OCI-LY1 (cell line): Measurements from ENCODE around the gene RGS8.

Source experiments
- H2AFZ ChIP-seq: fragments of 200-600 bp; sonication (generic), shearing (Covaris generic); 2 replicates; pipeline ENCODE4 v1.6.0; 2014; ENCODE audit warnings: antibody characterized with exemption, mild to moderate bottlenecking, low read length
- H3F3A ChIP-seq: fragments of 200-600 bp; sonication (generic), shearing (Covaris generic); 2 replicates; pipeline ENCODE4 v1.6.0; 2014; ENCODE audit warnings: mild to moderate bottlenecking, antibody characterized with exemption, low read length, moderate library complexity; ENCODE audit not compliant: insufficient read depth
- H3K27ac ChIP-seq: fragments of 200-600 bp; sonication (generic); 2 replicates; pipeline ENCODE4 v1.5.1; 2014; ENCODE audit warnings: low read length, mixed run types, mild to moderate bottlenecking, low read depth; ENCODE audit not compliant: poor library complexity, severe bottlenecking
- H3K27me3 ChIP-seq: fragments of 200-600 bp; sonication (generic); 2 replicates; pipeline ENCODE4 v1.6.0; 2014; ENCODE audit warnings: antibody characterized with exemption, mild to moderate bottlenecking, low read length, moderate library complexity; ENCODE audit not compliant: insufficient read depth
- H3K36me3 ChIP-seq: fragments of 200-600 bp; sonication (generic); 2 replicates; pipeline ENCODE4 v1.6.1; 2014; ENCODE audit warnings: mild to moderate bottlenecking, antibody characterized with exemption, low read length, moderate library complexity, mixed read lengths; ENCODE audit not compliant: insufficient read depth
- H3K4me1 ChIP-seq: fragments of 200-600 bp; sonication (generic); 2 replicates; pipeline ENCODE4 v1.5.1; 2014; ENCODE audit warnings: mild to moderate bottlenecking, low read length, moderate library complexity; ENCODE audit not compliant: insufficient read depth, severe bottlenecking
- H3K4me2 ChIP-seq: fragments of 200-600 bp; sonication (generic), shearing (Covaris generic); 2 replicates; pipeline ENCODE4 v1.6.1; 2014; ENCODE audit warnings: low read length
- H3K4me3 ChIP-seq: fragments of 200-600 bp; sonication (generic); 2 replicates; pipeline ENCODE4 v1.5.1; 2014; ENCODE audit warnings: low read length, low read depth, mild to moderate bottlenecking, mixed read lengths; ENCODE audit not compliant: poor library complexity, severe bottlenecking
- H3K79me2 ChIP-seq: fragments of 200-600 bp; shearing (Covaris generic); 2 replicates; pipeline ENCODE4 v1.6.1; 2016; ENCODE audit warnings: mixed run types, low read length, mixed read lengths; ENCODE audit not compliant: insufficient read depth
- H3K9ac ChIP-seq: fragments of 200-600 bp; sonication (generic), shearing (Covaris generic); 2 replicates; pipeline ENCODE4 v1.6.1; 2014; ENCODE audit warnings: mild to moderate bottlenecking, low read length, mixed read lengths
- H3K9me2 ChIP-seq: fragments of 200-600 bp; sonication (generic), shearing (Covaris generic); 2 replicates; pipeline ENCODE4 v1.6.1; 2014; ENCODE audit warnings: low read depth, mild to moderate bottlenecking, low read length, mixed read lengths
- H3K9me3 ChIP-seq: fragments of 200-600 bp; shearing (Covaris generic); 2 replicates; pipeline ENCODE4 v1.6.1; 2014; ENCODE audit warnings: low read length, mixed read lengths
- H4K20me1 ChIP-seq: fragments of 200-600 bp; sonication (generic), shearing (Covaris generic); 2 replicates; pipeline ENCODE4 v1.6.0; 2016; ENCODE audit warnings: mild to moderate bottlenecking, low read length; ENCODE audit not compliant: insufficient read depth
- EZH2 ChIP-seq: fragments of 200-600 bp; sonication (generic), shearing (Covaris generic); IDR thresholded peaks from 2 replicates; pipeline ENCODE4 v1.8.0; 2017; ENCODE audit warnings: borderline replicate concordance, mixed run types, mild to moderate bottlenecking, antibody characterized with exemption, low read length, moderate library complexity, mixed read lengths
- TF ChIP-seq, protein P1 (sequence below): fragments of 200-600 bp; sonication (generic), shearing (Covaris generic); IDR thresholded peaks from 2 replicates; pipeline ENCODE4 v1.5.1; 2017; ENCODE audit warnings: mild to moderate bottlenecking, antibody characterized with exemption, low read length, moderate library complexity, mixed read lengths

The RGS8 gene

DNA sequence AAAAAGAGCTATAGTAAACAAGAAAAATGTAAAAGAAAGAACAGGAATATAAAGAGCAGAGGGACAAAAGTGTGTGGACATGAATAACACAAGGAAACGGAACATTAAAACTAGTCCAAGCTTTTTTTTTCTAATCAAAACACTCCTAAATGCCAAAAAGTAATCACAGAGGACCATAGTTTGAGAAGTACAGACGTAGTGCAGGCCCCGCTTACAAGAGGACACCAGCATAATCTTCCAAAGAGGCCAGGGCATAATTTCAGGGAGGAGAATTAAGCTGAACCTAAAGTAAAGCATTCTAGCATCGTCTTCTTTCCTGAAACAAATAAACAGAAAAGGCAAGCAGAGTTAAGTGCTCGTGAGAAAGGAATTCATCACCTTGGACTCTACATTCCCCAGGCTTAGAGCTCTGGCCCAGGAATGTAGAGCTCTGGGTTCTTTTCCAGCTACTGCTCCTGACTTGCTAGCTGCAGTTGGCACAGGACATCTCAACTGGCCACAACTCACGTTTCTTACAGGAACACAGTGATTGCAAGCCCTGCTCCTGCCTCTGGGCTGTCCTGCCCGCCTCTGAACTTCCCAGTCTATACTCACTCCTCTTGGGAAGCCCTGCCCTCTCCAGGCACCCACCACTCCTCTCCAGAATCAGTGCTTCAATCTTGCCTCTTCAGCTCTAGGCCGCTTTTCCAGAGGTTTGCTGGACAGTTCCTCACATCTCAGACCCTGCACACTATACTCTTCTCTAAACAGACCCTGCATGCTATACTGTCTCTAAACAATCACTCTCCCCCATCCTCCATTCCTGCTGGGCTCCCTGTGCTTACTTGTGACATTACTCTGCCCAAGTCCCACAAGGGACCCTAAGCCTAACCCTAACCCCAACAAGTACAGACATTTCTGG lies 9.8 kb downstream of the RGS8 start:
- Histone ChIP-seq H3K9ac (no peak overlapping the region), H3K27me3 (no peaks in the 10 kb centered on the region), H3K4me1 (peaks cover 27% of the 10 kb centered on the region), H4K20me1 (no peaks in the 10 kb centered on the region), H3K27ac (no peak overlapping the region), H3K4me2 (no peak overlapping the region), H3F3A (no peaks in the 10 kb centered on the region), H2AFZ (no peak overlapping the region), H3K9me3 (no peaks in the 10 kb centered on the region), H3K4me3 (no peak overlapping the region), H3K79me2 (no peaks in the 10 kb centered on the region), H3K9me2 (no peaks in the 10 kb centered on the region), H3K36me3 (no peaks in the 10 kb centered on the region)
- no peak for TF ChIP-seq EZH2
- TF ChIP-seq, protein P1, sequence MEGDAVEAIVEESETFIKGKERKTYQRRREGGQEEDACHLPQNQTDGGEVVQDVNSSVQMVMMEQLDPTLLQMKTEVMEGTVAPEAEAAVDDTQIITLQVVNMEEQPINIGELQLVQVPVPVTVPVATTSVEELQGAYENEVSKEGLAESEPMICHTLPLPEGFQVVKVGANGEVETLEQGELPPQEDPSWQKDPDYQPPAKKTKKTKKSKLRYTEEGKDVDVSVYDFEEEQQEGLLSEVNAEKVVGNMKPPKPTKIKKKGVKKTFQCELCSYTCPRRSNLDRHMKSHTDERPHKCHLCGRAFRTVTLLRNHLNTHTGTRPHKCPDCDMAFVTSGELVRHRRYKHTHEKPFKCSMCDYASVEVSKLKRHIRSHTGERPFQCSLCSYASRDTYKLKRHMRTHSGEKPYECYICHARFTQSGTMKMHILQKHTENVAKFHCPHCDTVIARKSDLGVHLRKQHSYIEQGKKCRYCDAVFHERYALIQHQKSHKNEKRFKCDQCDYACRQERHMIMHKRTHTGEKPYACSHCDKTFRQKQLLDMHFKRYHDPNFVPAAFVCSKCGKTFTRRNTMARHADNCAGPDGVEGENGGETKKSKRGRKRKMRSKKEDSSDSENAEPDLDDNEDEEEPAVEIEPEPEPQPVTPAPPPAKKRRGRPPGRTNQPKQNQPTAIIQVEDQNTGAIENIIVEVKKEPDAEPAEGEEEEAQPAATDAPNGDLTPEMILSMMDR: no peak

DNA sequence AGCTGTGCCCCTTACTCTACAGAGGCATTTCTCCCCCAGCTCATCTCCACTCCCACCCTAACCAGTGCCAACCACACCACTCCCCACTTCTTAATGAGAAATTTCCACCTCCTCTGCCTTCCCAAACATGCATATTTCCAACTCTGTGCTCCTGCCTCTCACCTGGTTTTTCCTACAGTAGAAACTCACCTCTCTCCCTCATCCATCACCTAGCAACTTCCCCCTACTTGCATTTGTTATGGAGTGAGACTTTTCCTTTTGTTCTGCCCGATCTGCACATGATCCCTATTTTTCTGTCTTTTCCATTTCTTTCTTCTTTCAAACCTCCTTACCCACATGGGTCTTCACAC lies 11.9 kb downstream of the RGS8 start:
- H3K9me3 ChIP-seq: no peaks in the 10 kb centered on the region
- no peak overlapping the region for H2AFZ ChIP-seq

DNA sequence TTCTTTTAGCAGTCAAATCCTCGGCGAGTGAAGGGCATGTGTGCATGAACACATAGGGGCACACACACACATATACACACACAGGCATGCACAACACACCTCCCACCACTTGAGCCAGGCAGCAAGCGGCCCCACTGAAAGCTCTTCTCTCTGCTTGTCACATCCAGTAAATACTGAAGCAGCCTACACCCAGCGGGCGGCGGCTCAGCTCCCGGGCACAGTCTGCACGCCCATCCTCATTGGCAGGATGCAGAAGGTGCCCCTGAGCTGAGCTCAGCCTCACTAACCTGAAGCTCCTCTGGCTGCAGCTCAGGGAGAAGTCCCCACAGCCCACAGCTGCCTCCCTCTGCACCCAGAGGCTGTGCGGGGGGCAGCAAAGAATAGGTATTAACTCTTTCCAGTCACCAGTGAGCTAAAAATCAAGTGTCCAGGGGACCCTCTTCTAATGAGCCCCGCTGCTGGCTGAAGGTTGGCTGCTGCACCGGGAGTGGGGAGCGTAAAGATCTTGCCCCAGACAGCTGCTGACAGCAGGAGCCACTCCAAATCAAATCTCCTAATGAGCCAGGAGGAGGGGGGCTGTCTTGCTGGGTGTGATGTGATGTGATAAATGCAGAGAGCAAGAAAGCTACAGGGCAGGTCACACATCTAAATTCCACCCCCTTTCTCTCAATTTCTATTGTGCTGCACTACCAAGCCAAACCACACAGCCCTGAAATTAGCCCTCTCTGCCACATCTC lies 12.5 kb downstream of the RGS8 start:
- H3K36me3 ChIP-seq: no peaks in the 10 kb centered on the region
- H2AFZ ChIP-seq: no peak overlapping the region
- no peaks in the 10 kb centered on the region for H3K9me3 ChIP-seq
- no peaks in the 10 kb centered on the region for H3K9me2 ChIP-seq
- no peaks in the 10 kb centered on the region for H3F3A ChIP-seq
- H3K9ac ChIP-seq: no peak overlapping the region
- no peak overlapping the region for H3K4me2 ChIP-seq
- H3K27ac ChIP-seq: no peak overlapping the region
- no peak for TF ChIP-seq EZH2
- TF ChIP-seq, protein P1: no peak
- no peak overlapping the region for H3K4me3 ChIP-seq
- no peaks in the 10 kb centered on the region for H3K79me2 ChIP-seq
- H3K27me3 ChIP-seq: no peaks in the 10 kb centered on the region
- H4K20me1 ChIP-seq: no peaks in the 10 kb centered on the region
- peaks cover 13% of the 10 kb centered on the region for H3K4me1 ChIP-seq

More for the DNA sequence above, 11.9 kb downstream of the RGS8 start:
- Histone ChIP-seq H3K9me2 (no peaks in the 10 kb centered on the region), H3K4me3 (no peak overlapping the region), H3K27me3 (no peaks in the 10 kb centered on the region), H3F3A (no peaks in the 10 kb centered on the region), H3K79me2 (no peaks in the 10 kb centered on the region), H3K4me2 (no peak overlapping the region), H4K20me1 (no peaks in the 10 kb centered on the region), H3K9ac (no peak overlapping the region), H3K4me1 (peaks cover 19% of the 10 kb centered on the region), H3K27ac (no peak overlapping the region), H3K36me3 (no peaks in the 10 kb centered on the region)
- TF ChIP-seq EZH2: no peak
